Activated B cell treated with CpG ODN at 0.5 μM for 24 hours (primary cell): ENCODE data around the gene NSG2. TPM values are rescaled to one million over a fixed set of nuclear protein-coding genes. Genes with fewer than 3 reads are reported as not detected.

Experiments
- ATAC-seq: fragments of 200-7000 bp; cut with Tn5 transposase; one replicate; pipeline ENCODE4 v1.10.0; 2021; ENCODE audit warnings: low read depth, mild to moderate bottlenecking, moderate library complexity
- CTCF ChIA-PET: fragments of 350-600 bp; sonication (Branson Sonifier 250); formaldehyde crosslinking; loops from one replicate; lab custom pipeline; 2021; ENCODE audit warnings: antibody characterized with exemption; lab: Charles Lee
- POLR2A ChIA-PET: fragments of 350-600 bp; sonication (Branson Sonifier 250); formaldehyde crosslinking; loops from one replicate; lab custom pipeline; 2021; ENCODE audit warnings: antibody characterized with exemption; lab: Charles Lee
- DNase-seq: peaks from one replicate; pipeline ENCODE4 v3.0.0; 2022
- H3K27ac Mint-ChIP-seq: one replicate; pipeline ENCODE4 v1.8.0; 2020; ENCODE audit warnings: mixed read lengths
- H3K27me3 Mint-ChIP-seq: one replicate; pipeline ENCODE4 v1.8.0; 2021; ENCODE audit warnings: mixed read lengths
- H3K36me3 Mint-ChIP-seq: one replicate; pipeline ENCODE4 v1.8.0; 2021; ENCODE audit warnings: low read depth, mixed read lengths
- H3K4me1 Mint-ChIP-seq: one replicate; pipeline ENCODE4 v1.8.0; 2021; ENCODE audit warnings: mixed read lengths
- H3K4me3 Mint-ChIP-seq: one replicate; pipeline ENCODE4 v1.8.0; 2020; ENCODE audit warnings: mild to moderate bottlenecking, mixed read lengths
- H3K9me3 Mint-ChIP-seq: one replicate; pipeline ENCODE4 v1.8.0; 2020; ENCODE audit warnings: mixed read lengths
- CTCF ChIP-seq: fragments of 200-600 bp; IDR thresholded peaks from one replicate; pipeline ENCODE4 v1.8.0; 2022; ENCODE audit warnings: antibody characterized with exemption, mild to moderate bottlenecking
- intact Hi-C: fragments of 100-400 bp; cut with micrococcal nuclease; formaldehyde crosslinking; loops from one replicate; pipeline ENCODE4 v1.15.1; 2024
- total RNA-seq: library from RNA; stranded (reverse); gene quantifications from 2 replicates; pipeline ENCODE4 v1.2.3, GENCODE V29; 2022

NSG2 gene
- total RNA-seq, 1 donor from 2014 or later: not detected

DNA sequence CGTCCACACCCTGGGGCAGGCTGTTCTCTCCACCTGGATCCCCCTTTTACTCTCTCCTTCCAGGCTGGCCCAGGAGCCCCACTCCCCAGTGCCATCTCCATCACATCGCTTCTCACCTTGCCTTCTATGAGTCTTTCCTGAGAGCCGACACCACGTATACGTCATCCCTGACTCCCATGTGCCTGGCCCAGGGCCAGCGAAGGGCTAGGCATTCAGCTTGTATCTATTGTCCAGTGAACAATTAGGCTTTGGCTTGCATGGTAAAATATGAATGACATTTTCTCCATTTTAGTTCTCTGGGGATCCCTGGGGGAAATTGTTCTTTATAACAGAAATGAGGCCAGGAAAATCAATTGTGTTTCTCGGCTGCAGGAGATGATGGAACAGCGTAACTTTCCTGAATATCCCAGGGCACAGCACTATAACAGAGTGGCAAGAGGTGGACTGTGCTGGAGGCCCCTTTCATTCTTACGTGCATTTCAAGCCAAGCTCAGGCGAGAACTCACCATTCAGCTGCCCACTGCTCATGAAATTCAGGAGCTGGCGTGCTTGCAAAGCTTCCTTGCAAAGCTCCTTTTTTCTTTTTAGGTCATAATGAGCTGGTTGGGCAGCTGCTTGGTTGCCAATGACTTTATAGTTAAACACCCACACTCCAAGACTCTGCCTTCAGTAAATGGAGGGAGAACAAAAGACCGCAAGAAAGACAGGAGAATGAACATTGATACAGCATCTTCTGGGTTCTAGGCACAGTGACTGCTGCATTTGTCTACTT lies 37.7 kb downstream of the NSG2 start:
- no peaks in the 10 kb centered on the region for H3K9me3 Mint-ChIP-seq
- no peaks in the 10 kb centered on the region for H3K36me3 Mint-ChIP-seq
- no peak for TF ChIP-seq CTCF
- peaks cover 14% of the 10 kb centered on the region for H3K27me3 Mint-ChIP-seq
- ChIA-PET POLR2A (no interaction called here), CTCF (no interaction called here)
- no peak overlapping the region for H3K4me3 Mint-ChIP-seq
- DNase-seq: no peak
- H3K4me1 Mint-ChIP-seq: peaks cover 2% of the 10 kb centered on the region
- no peak for ATAC-seq
- intact Hi-C loops: no loop called here
- H3K27ac Mint-ChIP-seq: no peak overlapping the region

GRCh38 chr5:174084691-174085154 lies 39.2 kb downstream of the NSG2 start:
- peaks cover 2% of the 10 kb centered on the region for H3K4me1 Mint-ChIP-seq
- H3K4me3 Mint-ChIP-seq: no peak overlapping the region
- intact Hi-C loops: no loop called here
- ChIA-PET CTCF (no interaction called here), POLR2A (no interaction called here)
- H3K36me3 Mint-ChIP-seq: no peaks in the 10 kb centered on the region
- no peaks in the 10 kb centered on the region for H3K9me3 Mint-ChIP-seq
- TF ChIP-seq CTCF: no peak
- H3K27ac Mint-ChIP-seq: no peak overlapping the region
- DNase-seq (no peak), ATAC-seq (no peak)
- peaks cover 15% of the 10 kb centered on the region for H3K27me3 Mint-ChIP-seq

- TF ChIP-seq CTCF: no peak
- ChIA-PET CTCF (no interaction called here), POLR2A (no interaction called here)
- ATAC-seq (no peak), DNase-seq (no peak)
- Mint-ChIP-seq H3K4me1 (peaks cover 2% of the 10 kb centered on the region), H3K27ac (no peak overlapping the region), H3K27me3 (peaks cover 15% of the 10 kb centered on the region), H3K36me3 (no peaks in the 10 kb centered on the region), H3K4me3 (no peak overlapping the region), H3K9me3 (no peaks in the 10 kb centered on the region)
- intact Hi-C loops: no loop called here
These were observed 41.2 kb downstream of the NSG2 start for GRCh38 chr5:174086751-174087150.

- Mint-ChIP-seq H3K4me1 (peaks cover 2% of the 10 kb centered on the region), H3K27ac (no peak overlapping the region), H3K36me3 (no peaks in the 10 kb centered on the region), H3K9me3 (no peaks in the 10 kb centered on the region), H3K27me3 (peaks cover 10% of the 10 kb centered on the region), H3K4me3 (no peak overlapping the region)
- CTCF ChIA-PET: no interaction called here
- POLR2A ChIA-PET: no interaction called here
- DNase-seq (no peak), ATAC-seq (no peak)
- no peak for TF ChIP-seq CTCF
- intact Hi-C loops: no loop called here
These were observed 42.3 kb downstream of the NSG2 start for GRCh38 chr5:174087783-174088182.

DNA sequence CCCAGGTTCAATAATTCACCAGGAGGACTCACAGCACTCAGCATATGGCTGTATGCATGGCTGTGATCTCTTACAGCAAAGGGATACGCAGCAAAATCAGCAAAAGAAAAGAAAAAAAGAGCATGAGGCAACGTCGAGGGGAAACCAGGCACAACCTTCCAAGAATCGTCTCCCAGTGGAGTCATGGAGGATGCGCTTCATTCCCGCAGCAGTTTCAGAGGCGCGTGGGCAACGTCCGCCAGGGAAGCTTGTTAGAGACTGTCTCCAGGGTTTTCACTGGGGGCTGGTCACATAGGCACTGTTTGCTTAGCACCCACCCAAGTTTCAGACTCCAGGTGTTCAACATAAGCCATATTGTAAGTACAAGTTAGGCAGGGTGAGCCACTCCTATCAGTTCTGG lies 44.6 kb downstream of the NSG2 start:
- DNase-seq (no peak), ATAC-seq (no peak)
- CTCF ChIA-PET: no interaction called here
- POLR2A ChIA-PET: no interaction called here
- Mint-ChIP-seq H3K27me3 (peaks cover 5% of the 10 kb centered on the region), H3K4me1 (no peaks in the 10 kb centered on the region), H3K27ac (no peak overlapping the region), H3K4me3 (no peak overlapping the region), H3K9me3 (no peaks in the 10 kb centered on the region), H3K36me3 (no peaks in the 10 kb centered on the region)
- intact Hi-C loops: no loop called here
- no peak for TF ChIP-seq CTCF
